T-cell (primary cell): Measurements from ENCODE around the gene SPEG. TPM values are rescaled to one million over a fixed set of nuclear protein-coding genes. Genes with fewer than 3 reads are reported as not detected.

Experiments
- ATAC-seq, 4 experiments: fragments of 200-7000 bp in 3 of 4; fragments of 150-1000 bp in 1 of 4; cut with Tn5 transposase; replicated peaks in 1 of 4; 1 replicate in 3 of 4; 2 replicates in 1 of 4; pipeline ENCODE4 v1.10.0; 2021; ENCODE audit warnings: moderate library complexity in 3 of 4, mild to moderate bottlenecking in 2 of 4, moderate number of reproducible peaks in 1 of 4
- CTCF ChIA-PET, 2 donors: fragments of 300-600 bp; sonication (Branson Sonifier 250); formaldehyde crosslinking; loops; one replicate each; lab custom pipeline; 2022; ENCODE audit warnings: antibody characterized with exemption in 2 of 2; lab: Charles Lee
- POLR2A ChIA-PET, 2 donors: fragments of 300-600 bp; sonication (Branson Sonifier 250); formaldehyde crosslinking; loops; one replicate each; lab custom pipeline; 2022; ENCODE audit warnings: antibody characterized with exemption in 2 of 2; lab: Charles Lee
- DNase-seq, 35 experiments: peaks; one replicate each; pipeline versions ENCODE4 v3.0.0 to v3.0.0-alpha.2; 2013 to 2023
- H3K27ac ChIP-seq: one replicate; pipeline ENCODE4 v1.5.1; 2013; ENCODE audit warnings: low read length
- H3K27me3 ChIP-seq, 2 experiments: replicated peaks in 1 of 2; 1 replicate in 1 of 2; 2 replicates in 1 of 2; pipeline versions ENCODE4 v1.6.1 to v1.7.0; 2013; ENCODE audit warnings: low read length in 1 of 2, mixed read lengths in 1 of 2; ENCODE audit not compliant: control insufficient read depth in 2 of 2, insufficient read depth in 2 of 2; ENCODE audit errors: extremely low read depth in 1 of 2
- H3K36me3 ChIP-seq, 2 donors: 1 replicate in 1 of 2; 2 replicates in 1 of 2; pipeline versions ENCODE4 v1.6.1 to v1.7.0; 2013; ENCODE audit warnings: low read length in 1 of 2; ENCODE audit not compliant: control insufficient read depth in 2 of 2, insufficient read depth in 1 of 2; ENCODE audit errors: extremely low read depth in 1 of 2
- H3K4me1 ChIP-seq, 2 experiments: 1 replicate in 1 of 2; 2 replicates in 1 of 2; pipeline versions ENCODE4 v1.6.1 to v1.7.0; 2013; ENCODE audit warnings: low read length in 2 of 2, mixed read lengths in 1 of 2; ENCODE audit not compliant: insufficient read depth in 2 of 2, control insufficient read depth in 1 of 2; ENCODE audit errors: extremely low read depth in 1 of 2
- H3K4me3 ChIP-seq, 2 donors: 1 replicate in 1 of 2; 2 replicates in 1 of 2; pipeline versions ENCODE4 v1.5.1 to v1.7.0; 2013; ENCODE audit warnings: mild to moderate bottlenecking in 2 of 2, low read length in 1 of 2, moderate library complexity in 1 of 2; ENCODE audit not compliant: control insufficient read depth in 1 of 2; ENCODE audit errors: extremely low read depth in 1 of 2
- H3K9me3 ChIP-seq: 2 replicates; pipeline ENCODE4 v1.7.0; 2013
- H3K27ac Mint-ChIP-seq, 2 donors: one replicate each; pipeline ENCODE4 v1.8.0; 2020 to 2021; ENCODE audit warnings: mild to moderate bottlenecking in 2 of 2, mixed read lengths in 2 of 2
- H3K27me3 Mint-ChIP-seq, 2 donors: one replicate each; pipeline ENCODE4 v1.8.0; 2021 to 2022; ENCODE audit warnings: mixed read lengths in 2 of 2
- H3K36me3 Mint-ChIP-seq: one replicate; pipeline ENCODE4 v1.8.0; 2021; ENCODE audit warnings: mixed read lengths
- H3K4me1 Mint-ChIP-seq, 3 donors: one replicate each; pipeline ENCODE4 v1.8.0; 2020 to 2022; ENCODE audit warnings: mixed read lengths in 3 of 3, mild to moderate bottlenecking in 1 of 3
- H3K4me3 Mint-ChIP-seq, 3 donors: one replicate each; pipeline ENCODE4 v1.8.0; 2020 to 2022; ENCODE audit warnings: mild to moderate bottlenecking in 3 of 3, mixed read lengths in 3 of 3, moderate library complexity in 3 of 3
- H3K9me3 Mint-ChIP-seq, 3 donors: one replicate each; pipeline ENCODE4 v1.8.0; 2020 to 2022; ENCODE audit warnings: mixed read lengths in 3 of 3
- WGBS: methylation state at CpG from one replicate; pipeline ENCODE4 v1.1.5; 2013; ENCODE audit warnings: missing lambda C conversion rate; ENCODE audit not compliant: insufficient coverage; 5-methylcytosine and 5-hydroxymethylcytosine counted together
- total RNA-seq, 35 experiments: library from RNA in 6 of 35; stranded (reverse) in 6 of 35; fragments of 120-200 nt in 1 of 35; gene quantifications; one replicate each; pipeline versions ENCODE4 v1.2.1 to v1.2.4 and lab custom pipeline; 2013 to 2026

The SPEG gene
- total RNA-seq, 5 donors from 2014 or later (not counting 1 experiment from before 2014, with no cell fraction given) = 13.8 to 23.9 (median 18.9) TPM

DNA sequence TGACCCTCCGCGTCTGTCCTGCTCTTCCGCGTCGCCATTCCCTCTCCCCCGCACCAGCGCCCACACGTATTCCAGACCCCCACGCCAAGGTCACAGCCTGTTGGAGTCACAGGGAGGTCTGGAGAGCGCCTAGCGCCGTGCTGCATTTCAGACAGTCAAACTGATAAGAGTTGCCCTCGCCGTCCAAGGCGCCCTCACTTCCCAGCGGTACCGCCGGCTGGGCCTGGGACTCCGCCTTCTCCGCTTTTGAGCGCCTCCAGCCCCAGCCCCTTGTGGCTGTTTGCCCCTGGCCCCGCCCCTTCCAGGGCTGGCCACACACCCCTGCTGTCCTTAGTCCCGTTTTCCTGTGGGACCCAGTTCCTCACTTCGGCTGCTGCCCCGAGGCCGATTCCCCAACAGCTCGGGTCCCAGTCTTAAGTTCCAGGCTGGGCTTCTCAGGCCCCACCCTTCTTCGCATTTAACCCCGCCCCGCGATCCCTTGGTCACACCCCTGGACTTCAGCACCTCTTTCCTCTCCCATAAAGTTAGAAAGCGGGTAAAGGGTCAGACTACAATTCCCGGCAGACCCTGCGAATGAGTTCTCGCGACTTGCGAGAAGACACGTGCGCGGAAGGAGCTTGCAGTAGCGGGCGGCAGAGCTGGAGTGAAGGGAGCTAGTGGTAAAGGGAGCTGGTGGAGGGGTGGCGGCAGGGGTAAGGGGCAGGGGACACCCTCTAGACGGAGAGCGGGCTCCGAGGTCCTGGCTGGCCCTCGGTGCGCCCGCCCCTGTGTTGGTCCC, 63.8 kb downstream of the SPEG start, which contains the start of gene GMPPA:
Gene GMPPA, plus strand, starts transcription at position 612 of the 778 bp plus-strand sequence. CDS start 1,085 bp downstream, outside the sequence.
- peak within 1 kb of the TSS; percentile 39 for H3K27ac ChIP-seq
- Mint-ChIP-seq H3K4me3 (peak within 1 kb of the TSS; percentile 90 to 96 (median 93)), H3K4me1 (peaks cover 32 to 40% (median 35%) of the 10 kb centered on the region in 3 donors), H3K27me3 (peaks cover 34 to 46% of the 10 kb centered on the region in 2 donors), H3K36me3 (peaks cover 10% of the 10 kb centered on the region), H3K27ac (peak within 1 kb of the TSS; percentile 80 to 83), H3K9me3 (no peaks in the 10 kb centered on the region)
- DNase-seq (peak; percentile 81 to 94 (median 89)), ATAC-seq (peak; percentile 92 to 95 (median 94))
- POLR2A ChIA-PET = interaction anchor here (0.5 to 0.7 kb wide), 6 partner anchors 21 to 509 kb away, joined by 3 to 9 read pairs (median 4); partner anchors contain the start of gene DNPEP (in 1 of the 2)
- peaks cover 3 to 51% of the 10 kb centered on the region in 2 experiments for H3K27me3 ChIP-seq
- H3K4me1 ChIP-seq = peaks cover 2 to 48% of the 10 kb centered on the region in 2 experiments
- CTCF ChIA-PET = interaction anchor here in 1 of 2 donors (0.6 to 1.6 kb wide), 14 partner anchors 10 to 1710 kb away, joined by 3 to 15 read pairs (median 4); partner anchors contain the start of genes CNPPD1 and DNPEP
- H3K36me3 ChIP-seq = peaks cover 4 to 10% of the 10 kb centered on the region in 2 donors
- under 1% methylated on average over 45 of the region's 49 CpGs for WGBS
- H3K4me3 ChIP-seq = peak within 1 kb of the TSS; percentile 72 to 78
- no peaks in the 10 kb centered on the region for H3K9me3 ChIP-seq

DNA sequence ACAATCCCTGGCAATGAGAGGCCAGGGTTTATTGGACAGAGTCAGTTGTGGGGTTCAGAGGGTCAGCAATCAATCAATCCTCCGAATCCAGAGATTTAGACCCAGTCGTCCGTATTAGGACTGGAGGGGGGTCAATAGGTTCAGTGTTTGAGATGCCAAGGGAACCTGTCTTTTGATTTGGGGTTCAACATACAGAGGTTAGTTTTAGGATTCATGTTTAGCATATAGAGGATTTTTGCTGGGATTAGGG, 64.3 kb downstream of the SPEG start:
- Mint-ChIP-seq H3K36me3 (peaks cover 13% of the 10 kb centered on the region), H3K4me1 (peaks cover 32 to 40% (median 35%) of the 10 kb centered on the region in 3 donors), H3K4me3 (peak overlapping the region; percentile 90 to 96 (median 93)), H3K9me3 (no peaks in the 10 kb centered on the region), H3K27me3 (peaks cover 29 to 42% of the 10 kb centered on the region in 2 donors), H3K27ac (peak overlapping the region; percentile 80 to 83)
- peak overlapping the region; percentile 39 for H3K27ac ChIP-seq
- H3K4me1 ChIP-seq = peaks cover 2 to 48% of the 10 kb centered on the region in 2 experiments
- ATAC-seq (no peak), DNase-seq (no peak)
- WGBS = 0% methylated on average over 3 of the region's 3 CpGs
- no peaks in the 10 kb centered on the region for H3K9me3 ChIP-seq
- CTCF ChIA-PET = interaction anchor here in 1 of 2 donors (0.6 to 1.6 kb wide), 14 partner anchors 10 to 322 kb away, joined by 3 to 15 read pairs (median 4); partner anchors contain the start of genes CNPPD1 and DNPEP
- POLR2A ChIA-PET = interaction anchor here (0.6 to 0.7 kb wide), 4 partner anchors 36 to 509 kb away, joined by 3 to 9 read pairs (median 4); no protein-coding TSS in a partner anchor
- peak overlapping the region; percentile 72 to 78 for H3K4me3 ChIP-seq
- H3K27me3 ChIP-seq = peaks cover 3 to 50% of the 10 kb centered on the region in 2 experiments
- H3K36me3 ChIP-seq = peaks cover 8 to 12% of the 10 kb centered on the region in 2 donors

DNA sequence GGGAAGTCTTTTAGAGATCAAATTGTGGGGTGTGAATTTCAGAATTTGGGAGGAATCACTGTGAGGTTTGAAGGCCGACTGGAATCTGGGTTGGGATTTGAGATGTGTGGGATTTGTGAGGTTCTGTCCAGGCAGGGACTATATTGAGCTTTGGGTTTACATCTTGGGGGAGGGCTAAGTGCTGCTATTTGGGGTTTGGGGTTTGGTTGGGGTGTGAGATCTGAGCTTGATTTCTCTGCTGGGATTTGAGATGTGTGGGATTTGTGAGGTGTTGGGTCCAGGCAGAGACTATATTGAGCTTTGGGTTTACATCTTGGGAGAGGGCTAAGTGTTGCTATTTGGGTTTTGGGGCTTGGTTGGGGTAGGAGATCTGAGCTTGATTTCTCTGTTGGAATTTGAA, 64.9 kb downstream of the SPEG start:
- Histone ChIP-seq H3K36me3 (peaks cover 12 to 14% of the 10 kb centered on the region in 2 donors), H3K4me1 (peaks cover 2 to 48% of the 10 kb centered on the region in 2 experiments), H3K27ac (no peak overlapping the region), H3K4me3 (peak overlapping the region in 1 of 2 donors; percentile 72), H3K9me3 (no peaks in the 10 kb centered on the region), H3K27me3 (peaks cover 3 to 44% of the 10 kb centered on the region in 2 experiments)
- Mint-ChIP-seq H3K36me3 (peaks cover 19% of the 10 kb centered on the region), H3K4me3 (peak overlapping the region; percentile 90 to 96 (median 93)), H3K4me1 (peaks cover 32 to 40% (median 35%) of the 10 kb centered on the region in 3 donors), H3K27me3 (peaks cover 26 to 36% of the 10 kb centered on the region in 2 donors), H3K9me3 (no peaks in the 10 kb centered on the region), H3K27ac (peak overlapping the region in 1 of 2 donors; percentile 83)
- CTCF ChIA-PET = interaction anchor here (0.6 to 1.6 kb wide), 5 partner anchors 17 to 111 kb away, joined by 3 to 15 read pairs (median 5); partner anchors contain the start of gene DNPEP (in 1 of the 2)
- 89% methylated on average over 1 of the region's 1 CpG for WGBS
- ATAC-seq = no peak
- POLR2A ChIA-PET = interaction anchor here in 1 of 2 donors (0.6 kb wide), 1 partner anchor 111 kb away, joined by 7 read pairs; no protein-coding TSS in a partner anchor
- no peak for DNase-seq

DNA sequence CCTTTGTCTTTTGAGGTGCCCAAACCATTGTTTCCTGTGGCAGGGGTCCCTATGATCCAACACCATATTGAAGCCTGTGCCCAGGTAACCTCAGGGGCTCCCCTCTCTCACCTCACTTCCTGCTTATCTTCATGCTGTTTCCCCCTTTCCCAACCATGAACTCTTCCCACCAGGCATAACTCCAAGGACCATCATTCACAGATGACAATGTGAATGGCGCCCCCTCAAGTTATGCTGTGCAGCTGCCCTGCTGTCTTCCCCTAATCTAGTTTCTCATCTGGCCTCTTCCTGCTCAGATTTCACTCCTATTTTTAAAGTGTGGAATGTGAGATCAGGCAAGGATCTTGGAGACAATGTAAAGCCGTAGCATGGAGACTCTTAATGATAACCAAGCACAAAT, 65.5 kb downstream of the SPEG start:
- POLR2A ChIA-PET = interaction anchor here in 1 of 2 donors (0.6 kb wide), 1 partner anchor 112 kb away, joined by 7 read pairs; no protein-coding TSS in a partner anchor
- Mint-ChIP-seq H3K27me3 (peaks cover 20 to 30% of the 10 kb centered on the region in 2 donors), H3K27ac (peak overlapping the region in 1 of 2 donors; percentile 11), H3K4me3 (peak overlapping the region; percentile 90 to 96 (median 93)), H3K9me3 (no peaks in the 10 kb centered on the region), H3K36me3 (peaks cover 22% of the 10 kb centered on the region), H3K4me1 (peaks cover 32 to 40% (median 35%) of the 10 kb centered on the region in 3 donors)
- DNase-seq (no peak), ATAC-seq (no peak)
- CTCF ChIA-PET = interaction anchor here (0.5 to 1.6 kb wide), 4 partner anchors 20 to 112 kb away, joined by 3 to 15 read pairs (median 6); partner anchors contain the start of gene DNPEP (in 1 of the 2)
- H3K27ac ChIP-seq = no peak overlapping the region
- H3K4me3 ChIP-seq = no peak overlapping the region
- H3K4me1 ChIP-seq = peaks cover 2 to 48% of the 10 kb centered on the region in 2 experiments
- peaks cover 3 to 39% of the 10 kb centered on the region in 2 experiments for H3K27me3 ChIP-seq
- H3K36me3 ChIP-seq = peaks cover 12 to 18% of the 10 kb centered on the region in 2 donors
- no CpG with 5 or more reads among the region's 2 CpGs for WGBS
- H3K9me3 ChIP-seq = no peaks in the 10 kb centered on the region

DNA sequence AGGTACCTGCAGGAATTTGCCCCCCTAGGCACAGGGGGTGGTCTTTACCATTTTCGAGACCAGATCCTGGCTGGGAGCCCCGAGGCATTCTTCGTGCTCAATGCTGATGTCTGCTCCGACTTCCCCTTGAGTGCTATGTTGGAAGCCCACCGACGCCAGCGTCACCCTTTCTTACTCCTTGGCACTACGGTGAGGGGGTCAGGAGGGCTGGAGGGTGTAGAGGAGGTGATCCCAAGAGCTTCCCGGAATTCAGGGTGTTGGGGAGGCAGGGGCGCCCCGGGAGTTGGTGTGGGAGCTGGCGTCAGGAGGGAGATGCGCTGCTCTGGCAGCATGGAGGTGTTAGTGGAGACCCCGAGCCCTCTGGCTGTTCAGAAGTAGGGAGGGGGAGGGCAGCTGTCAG, 67.2 kb downstream of the SPEG start:
- Mint-ChIP-seq H3K4me3 (no peak overlapping the region), H3K27ac (no peak overlapping the region), H3K4me1 (peaks cover 26 to 33% (median 29%) of the 10 kb centered on the region in 3 donors), H3K9me3 (no peaks in the 10 kb centered on the region), H3K27me3 (peaks cover 11 to 15% of the 10 kb centered on the region in 2 donors), H3K36me3 (peaks cover 36% of the 10 kb centered on the region)
- no peak for DNase-seq
- ChIA-PET POLR2A (no interaction called here), CTCF (no interaction called here)
- WGBS = 100% methylated on average over 14 of the region's 14 CpGs
- Histone ChIP-seq H3K9me3 (no peaks in the 10 kb centered on the region), H3K36me3 (peaks cover 15 to 32% of the 10 kb centered on the region in 2 donors), H3K4me3 (no peak overlapping the region), H3K4me1 (peaks cover under 1 to 33% of the 10 kb centered on the region in 2 experiments), H3K27ac (no peak overlapping the region), H3K27me3 (peaks cover 3 to 28% of the 10 kb centered on the region in 2 experiments)
- ATAC-seq = no peak

DNA sequence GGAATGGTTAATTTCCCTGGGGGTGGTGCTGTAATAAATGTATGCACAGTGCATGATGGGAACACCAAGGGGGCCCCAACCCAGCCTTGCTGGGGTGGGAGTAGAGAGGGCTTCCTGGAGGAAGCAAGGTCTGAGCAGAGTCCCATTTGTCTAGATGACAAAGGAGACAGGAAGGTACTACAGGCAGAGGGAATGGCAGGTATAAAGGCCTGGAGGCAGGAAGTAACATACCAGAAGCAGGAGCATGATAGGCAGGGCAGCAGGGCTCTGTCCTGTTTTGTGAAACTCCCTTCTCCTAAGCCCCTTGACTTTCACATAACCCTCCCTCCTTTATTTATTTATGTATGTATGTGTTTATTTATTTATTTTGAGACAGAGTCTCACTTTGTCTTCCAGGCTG, 68.0 kb downstream of the SPEG start:
- POLR2A ChIA-PET = no interaction called here
- H3K9me3 Mint-ChIP-seq = no peaks in the 10 kb centered on the region
- H3K27ac Mint-ChIP-seq = no peak overlapping the region
- H3K4me1 Mint-ChIP-seq = peaks cover 20 to 26% (median 26%) of the 10 kb centered on the region in 3 donors
- no peak for ATAC-seq
- peaks cover 6 to 8% of the 10 kb centered on the region in 2 donors for H3K27me3 Mint-ChIP-seq
- H3K4me3 ChIP-seq = no peak overlapping the region
- H3K36me3 ChIP-seq = peaks cover 15 to 32% of the 10 kb centered on the region in 2 donors
- no peaks in the 10 kb centered on the region for H3K9me3 ChIP-seq
- no peak overlapping the region for H3K27ac ChIP-seq
- peaks cover 0 to 25% of the 10 kb centered on the region in 2 experiments for H3K4me1 ChIP-seq
- no peak overlapping the region for H3K4me3 Mint-ChIP-seq
- no peak for DNase-seq
- CTCF ChIA-PET = no interaction called here
- peaks cover 0 to 25% of the 10 kb centered on the region in 2 experiments for H3K27me3 ChIP-seq
- H3K36me3 Mint-ChIP-seq = peaks cover 41% of the 10 kb centered on the region
